ENCODE data around the gene ZDHHC11B. TPM values are rescaled to one million over a fixed set of nuclear protein-coding genes. Genes with fewer than 3 reads are reported as not detected.

Gene ZDHHC11B
- total RNA-seq, 1 experiment from 2014 or later = not detected

DNA sequence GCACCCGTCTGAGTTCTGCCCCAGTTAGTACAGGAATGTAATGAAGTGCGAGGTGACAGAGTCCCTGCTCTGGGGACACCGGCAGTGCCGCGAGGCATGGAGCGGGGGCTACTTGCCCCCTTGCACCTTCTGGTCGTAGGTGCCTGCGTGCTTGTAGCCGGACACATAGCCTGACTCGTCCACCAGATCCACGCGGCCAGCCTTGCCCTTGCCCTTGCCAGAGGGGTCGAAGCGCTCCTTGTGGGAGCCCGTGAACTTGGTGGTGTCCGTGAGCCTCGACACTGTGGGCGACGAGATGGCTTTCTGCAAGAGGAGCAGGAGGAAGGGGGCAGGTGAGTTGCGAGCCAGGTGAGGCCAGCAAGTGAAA, 119.6 kb downstream of the ZDHHC11B start:
- intact Hi-C loops (cut with micrococcal nuclease) = no loop called here
- ChIA-PET CTCF (interaction anchor here (0.7 kb wide), 1 partner anchor 240 kb away, joined by 3 read pairs; no protein-coding TSS in a partner anchor), POLR2A (no interaction called here)
- no peak overlapping the region for H3K4me3 Mint-ChIP-seq (ENCODE audit: unreplicated experiment)
- no peaks in the 10 kb centered on the region for H3K9me3 Mint-ChIP-seq (ENCODE audit: unreplicated experiment)
- H3K36me3 Mint-ChIP-seq (ENCODE audit: insufficient read depth, unreplicated experiment) = peaks cover 27% of the 10 kb centered on the region
- no peaks in the 10 kb centered on the region for H3K4me1 Mint-ChIP-seq (ENCODE audit: insufficient read depth, unreplicated experiment)
- no peak overlapping the region for H3K27ac Mint-ChIP-seq (ENCODE audit: low read depth, unreplicated experiment)
- H3K27me3 Mint-ChIP-seq (ENCODE audit: insufficient read depth, unreplicated experiment) = no peaks in the 10 kb centered on the region
- no peak for DNase-seq (ENCODE audit: unreplicated experiment)
- TF ChIP-seq, protein P1, sequence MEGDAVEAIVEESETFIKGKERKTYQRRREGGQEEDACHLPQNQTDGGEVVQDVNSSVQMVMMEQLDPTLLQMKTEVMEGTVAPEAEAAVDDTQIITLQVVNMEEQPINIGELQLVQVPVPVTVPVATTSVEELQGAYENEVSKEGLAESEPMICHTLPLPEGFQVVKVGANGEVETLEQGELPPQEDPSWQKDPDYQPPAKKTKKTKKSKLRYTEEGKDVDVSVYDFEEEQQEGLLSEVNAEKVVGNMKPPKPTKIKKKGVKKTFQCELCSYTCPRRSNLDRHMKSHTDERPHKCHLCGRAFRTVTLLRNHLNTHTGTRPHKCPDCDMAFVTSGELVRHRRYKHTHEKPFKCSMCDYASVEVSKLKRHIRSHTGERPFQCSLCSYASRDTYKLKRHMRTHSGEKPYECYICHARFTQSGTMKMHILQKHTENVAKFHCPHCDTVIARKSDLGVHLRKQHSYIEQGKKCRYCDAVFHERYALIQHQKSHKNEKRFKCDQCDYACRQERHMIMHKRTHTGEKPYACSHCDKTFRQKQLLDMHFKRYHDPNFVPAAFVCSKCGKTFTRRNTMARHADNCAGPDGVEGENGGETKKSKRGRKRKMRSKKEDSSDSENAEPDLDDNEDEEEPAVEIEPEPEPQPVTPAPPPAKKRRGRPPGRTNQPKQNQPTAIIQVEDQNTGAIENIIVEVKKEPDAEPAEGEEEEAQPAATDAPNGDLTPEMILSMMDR (IDR thresholded peaks at IDR 0.05; ENCODE audit: unreplicated experiment) = no peak
- no TSS peak for BruUV-seq (replicated peaks)

DNA sequence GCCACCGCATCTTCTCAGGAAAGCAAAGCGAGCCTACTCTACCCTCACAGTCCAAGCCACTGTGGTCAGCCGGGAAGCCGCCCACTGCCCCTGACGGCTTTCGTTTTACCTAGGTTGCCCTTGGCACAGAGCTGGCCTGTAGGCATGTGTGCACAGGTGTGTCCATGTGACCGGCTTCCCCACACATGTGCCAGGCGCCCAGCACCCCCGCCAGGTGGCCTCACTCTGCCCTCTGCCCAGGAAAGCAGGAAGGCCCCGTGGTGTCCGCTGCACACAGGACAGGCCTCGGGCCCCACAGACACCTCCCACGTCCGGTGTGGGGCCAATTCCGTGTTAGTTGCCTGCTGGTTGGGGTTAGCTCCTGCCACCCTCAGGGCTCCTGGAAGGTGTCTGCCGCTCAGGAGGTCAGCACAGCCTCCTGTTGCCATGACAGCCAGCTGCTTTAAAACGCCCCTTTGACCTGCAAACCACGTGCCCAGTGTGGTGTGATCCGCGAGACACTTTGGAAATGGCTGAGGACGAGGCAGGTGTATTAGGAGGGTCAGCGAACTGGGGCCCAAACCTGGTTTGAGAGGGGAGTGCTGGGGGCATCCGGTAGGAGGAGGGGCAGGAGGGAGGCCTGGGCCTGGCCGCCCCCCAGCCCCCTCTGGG, 120.1 kb downstream of the ZDHHC11B start:
- H3K9me3 Mint-ChIP-seq (ENCODE audit: unreplicated experiment) = no peaks in the 10 kb centered on the region
- H3K4me3 Mint-ChIP-seq (ENCODE audit: unreplicated experiment) = no peak overlapping the region
- intact Hi-C loops (cut with micrococcal nuclease) = no loop called here
- no TSS peak for BruUV-seq (replicated peaks)
- H3K4me1 Mint-ChIP-seq (ENCODE audit: insufficient read depth, unreplicated experiment) = no peaks in the 10 kb centered on the region
- H3K27ac Mint-ChIP-seq (ENCODE audit: low read depth, unreplicated experiment) = no peak overlapping the region
- ChIA-PET POLR2A (no interaction called here), CTCF (interaction anchor here (0.7 kb wide), 1 partner anchor 240 kb away, joined by 3 read pairs; no protein-coding TSS in a partner anchor)
- TF ChIP-seq, protein P1 (IDR thresholded peaks at IDR 0.05; ENCODE audit: unreplicated experiment) = no peak
- DNase-seq (ENCODE audit: unreplicated experiment) = no peak
- H3K36me3 Mint-ChIP-seq (ENCODE audit: insufficient read depth, unreplicated experiment) = peaks cover 29% of the 10 kb centered on the region
- H3K27me3 Mint-ChIP-seq (ENCODE audit: insufficient read depth, unreplicated experiment) = no peaks in the 10 kb centered on the region

DNA sequence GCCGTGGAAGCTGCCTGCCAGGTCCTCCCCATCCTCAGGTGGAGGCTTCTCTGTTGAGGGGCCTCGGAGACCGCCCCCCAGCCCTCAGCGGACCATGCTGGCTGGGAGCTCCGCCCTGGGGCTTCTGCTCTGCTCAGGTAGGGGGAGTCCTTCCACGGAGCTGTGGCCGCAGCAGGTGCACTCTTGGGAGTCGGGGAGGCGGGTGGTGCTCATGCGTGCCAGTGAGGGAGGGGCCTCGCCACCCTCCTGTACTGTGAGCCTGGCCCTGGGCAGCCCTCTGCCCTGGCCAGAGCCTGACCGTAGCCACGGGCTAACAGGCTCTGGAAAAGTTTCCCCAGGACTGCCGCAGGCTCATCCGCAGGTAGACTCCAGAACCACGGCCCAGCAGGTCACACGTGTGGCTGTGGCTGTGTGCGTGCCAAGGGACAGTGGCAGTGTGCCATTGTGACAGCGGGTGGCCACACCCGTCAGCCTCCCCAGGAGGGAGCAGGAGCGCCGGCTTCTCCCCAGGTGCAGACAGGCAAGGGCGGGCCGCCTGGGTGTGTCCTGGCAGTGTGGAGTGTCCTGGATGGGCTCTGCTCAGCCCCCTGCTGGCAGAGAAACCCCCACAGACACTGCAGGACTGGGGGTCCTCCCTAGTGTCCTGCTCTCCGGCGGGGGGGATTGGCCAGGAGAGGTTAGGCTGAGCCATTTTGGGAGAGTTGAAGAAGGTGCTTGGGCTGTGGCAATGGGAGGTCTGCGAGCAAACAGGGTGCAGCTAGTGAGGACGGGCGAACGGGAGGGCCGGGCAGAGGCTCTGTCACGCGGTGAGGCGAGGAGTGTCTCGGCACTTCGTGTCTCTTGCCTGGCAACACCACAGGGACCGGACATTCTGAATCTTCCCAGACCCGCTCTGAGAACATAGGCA, 120.8 kb downstream of the ZDHHC11B start:
- no peak for DNase-seq (ENCODE audit: unreplicated experiment)
- TF ChIP-seq, protein P1 (IDR thresholded peaks at IDR 0.05; ENCODE audit: unreplicated experiment) = no peak
- CTCF ChIA-PET = no interaction called here
- no TSS peak for BruUV-seq (replicated peaks)
- no peaks in the 10 kb centered on the region for H3K27me3 Mint-ChIP-seq (ENCODE audit: insufficient read depth, unreplicated experiment)
- H3K4me3 Mint-ChIP-seq (ENCODE audit: unreplicated experiment) = no peak overlapping the region
- POLR2A ChIA-PET = no interaction called here
- peaks cover 29% of the 10 kb centered on the region for H3K36me3 Mint-ChIP-seq (ENCODE audit: insufficient read depth, unreplicated experiment)
- intact Hi-C loops (cut with micrococcal nuclease) = no loop called here
- H3K4me1 Mint-ChIP-seq (ENCODE audit: insufficient read depth, unreplicated experiment) = no peaks in the 10 kb centered on the region
- H3K9me3 Mint-ChIP-seq (ENCODE audit: unreplicated experiment) = no peaks in the 10 kb centered on the region
- H3K27ac Mint-ChIP-seq (ENCODE audit: low read depth, unreplicated experiment) = no peak overlapping the region

DNA sequence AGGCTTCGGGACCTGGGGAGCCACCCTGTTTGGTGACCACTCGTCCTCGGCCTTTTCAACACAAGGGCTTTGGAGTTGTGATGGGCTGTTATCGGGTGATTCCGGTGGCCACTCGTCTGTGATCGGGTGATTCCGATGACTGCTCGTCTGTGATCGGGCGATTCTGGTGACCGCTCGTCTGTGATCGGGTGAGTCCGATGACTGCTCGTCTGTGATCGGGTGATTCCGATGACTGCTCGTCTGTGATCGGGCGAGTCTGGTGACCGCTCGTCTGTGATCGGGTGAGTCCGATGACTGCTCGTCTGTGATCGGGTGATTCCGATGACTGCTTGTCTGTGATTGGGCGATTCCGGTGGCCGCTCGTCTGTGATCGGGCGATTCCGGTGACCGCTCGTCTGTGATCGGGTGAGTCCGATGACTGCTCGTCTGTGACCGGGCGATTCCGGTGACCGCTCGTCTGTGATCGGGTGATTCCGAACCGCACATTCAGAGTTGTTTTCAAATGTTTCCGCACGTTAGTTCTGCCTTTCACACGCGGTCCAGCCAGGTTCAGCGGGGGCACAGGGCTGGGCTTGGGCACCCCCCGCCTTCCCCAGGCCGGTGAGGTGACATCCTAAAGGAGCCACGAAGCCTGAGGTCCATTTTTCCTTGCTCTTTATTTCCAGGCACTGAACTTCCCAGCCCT, 121.6 kb downstream of the ZDHHC11B start:
- Mint-ChIP-seq H3K4me1 (ENCODE audit: insufficient read depth, unreplicated experiment) (peaks cover 2% of the 10 kb centered on the region), H3K4me3 (ENCODE audit: unreplicated experiment) (no peak overlapping the region), H3K27me3 (ENCODE audit: insufficient read depth, unreplicated experiment) (no peaks in the 10 kb centered on the region), H3K36me3 (ENCODE audit: insufficient read depth, unreplicated experiment) (peaks cover 29% of the 10 kb centered on the region), H3K27ac (ENCODE audit: low read depth, unreplicated experiment) (no peak overlapping the region), H3K9me3 (ENCODE audit: unreplicated experiment) (no peaks in the 10 kb centered on the region)
- TF ChIP-seq, protein P1 (IDR thresholded peaks at IDR 0.05; ENCODE audit: unreplicated experiment) = no peak
- no peak for DNase-seq (ENCODE audit: unreplicated experiment)
- ChIA-PET POLR2A (no interaction called here), CTCF (no interaction called here)
- BruUV-seq (replicated peaks) = no TSS peak
- intact Hi-C loops (cut with micrococcal nuclease) = no loop called here
